Measurements from ENCODE around the gene TXNDC11.

DNA sequence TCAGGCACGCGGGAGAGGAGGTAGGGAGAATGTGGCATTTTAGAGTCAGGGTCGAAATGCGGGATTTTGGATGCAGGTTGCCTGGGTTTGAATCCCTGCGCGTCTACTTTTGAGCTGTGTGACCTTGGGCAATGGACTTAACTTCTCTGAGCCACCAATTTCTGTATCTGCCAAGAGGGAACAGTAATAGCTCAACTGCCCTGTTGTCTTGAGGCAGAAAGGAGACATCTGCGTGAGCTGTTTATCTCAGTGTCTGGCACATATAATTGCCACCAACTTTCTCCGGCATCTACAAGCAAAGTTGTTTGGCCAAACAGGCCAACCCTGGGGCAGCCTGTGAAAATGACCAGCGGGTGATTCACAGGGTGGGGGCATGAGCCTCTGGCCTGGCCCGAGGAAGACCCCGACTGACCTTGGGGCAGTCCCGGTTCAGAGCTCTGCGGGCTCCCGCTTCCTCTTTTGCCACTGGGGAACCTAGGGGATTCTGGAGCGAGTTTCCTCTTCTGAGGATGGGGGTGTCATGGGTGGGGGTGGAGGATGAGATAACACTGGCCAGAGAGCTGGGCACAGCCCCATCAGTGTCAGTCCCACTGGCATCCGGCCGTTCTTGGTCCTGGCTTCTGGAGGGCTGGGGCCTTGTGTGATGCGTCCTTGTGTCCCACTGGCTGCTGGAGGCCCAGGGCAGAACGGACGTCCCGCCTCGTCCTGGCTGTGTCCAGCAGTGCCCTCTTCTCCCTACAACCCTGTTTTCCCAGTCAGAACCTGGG is 73.1 kb downstream of the TXNDC11 start:
- TF ChIP-seq, protein P1, sequence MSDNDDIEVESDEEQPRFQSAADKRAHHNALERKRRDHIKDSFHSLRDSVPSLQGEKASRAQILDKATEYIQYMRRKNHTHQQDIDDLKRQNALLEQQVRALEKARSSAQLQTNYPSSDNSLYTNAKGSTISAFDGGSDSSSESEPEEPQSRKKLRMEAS (IDR thresholded peaks at IDR 0.05; ENCODE audit: insufficient read depth, insufficient read length), result no peak
- no peak for TF ChIP-seq POLR2AphosphoS5 (IDR thresholded peaks at IDR 0.05; ENCODE audit: insufficient read depth, low read depth, low read length)
- TF ChIP-seq EZH2 (IDR thresholded peaks at IDR 0.05; ENCODE audit: borderline replicate concordance, low read depth, low read length, severe bottlenecking), result no peak
- peak; percentile 12 for TF ChIP-seq POLR2A (IDR thresholded peaks at IDR 0.05; ENCODE audit: low read depth, low read length)

Measured in endothelial cell of umbilical vein (primary cell).